Keratinocyte (primary cell): Measurements from ENCODE around the gene FBXO42. TPM values are rescaled to one million over a fixed set of nuclear protein-coding genes. Genes with fewer than 3 reads are reported as not detected.

Source experiments
- DNase-seq: peaks from one replicate; pipeline ENCODE4 v3.0.0-alpha.2; 2011; ENCODE audit warnings: low read depth, missing footprints, low spot score
- FAIRE-seq: peaks from 2 replicates; lab custom pipeline; 2011; peaks lifted over from hg19 to GRCh38; lab: Jason Lieb, UNC
- H2AFZ ChIP-seq: 2 replicates; pipeline ENCODE4 v1.6.0; 2012; ENCODE audit warnings: low read length, control low read depth, inconsistent platforms; ENCODE audit not compliant: control insufficient read depth
- H3K27ac ChIP-seq: 2 replicates; pipeline ENCODE4 v1.5.1; 2011; ENCODE audit warnings: low read length; ENCODE audit not compliant: control insufficient read depth, insufficient read depth
- H3K27me3 ChIP-seq: 3 replicates; pipeline ENCODE4 v1.6.0; 2011; ENCODE audit warnings: low read length; ENCODE audit not compliant: control insufficient read depth, insufficient read depth; ENCODE audit errors: extremely low read depth
- H3K36me3 ChIP-seq, 2 experiments: 2 replicates in 1 of 2; 3 replicates in 1 of 2; pipeline ENCODE4 v1.5.1; 2011; ENCODE audit warnings: low read length in 2 of 2, mild to moderate bottlenecking in 1 of 2; ENCODE audit not compliant: control insufficient read depth in 2 of 2, insufficient read depth in 2 of 2; ENCODE audit errors: extremely low read depth in 1 of 2
- H3K4me1 ChIP-seq: 3 replicates; pipeline ENCODE4 v1.5.1; 2011; ENCODE audit warnings: low read length; ENCODE audit not compliant: control insufficient read depth, insufficient read depth; ENCODE audit errors: extremely low read depth
- H3K4me2 ChIP-seq: 3 replicates; pipeline ENCODE4 v1.6.0; 2011; ENCODE audit warnings: low read depth, low read length; ENCODE audit not compliant: control insufficient read depth, insufficient read depth; ENCODE audit errors: extremely low read depth
- H3K4me3 ChIP-seq, 3 experiments: fragments of 200-600 bp in 1 of 3; sonication (generic) in 1 of 3; 2 replicates in 2 of 3; 3 replicates in 1 of 3; pipeline ENCODE4 v1.5.1; 2011 to 2016; ENCODE audit warnings: low read length in 3 of 3, mild to moderate bottlenecking in 3 of 3, control low read depth in 2 of 3, inconsistent platforms in 1 of 3, low read depth in 1 of 3, mixed read lengths in 1 of 3, mixed run types in 1 of 3, moderate library complexity in 1 of 3; ENCODE audit not compliant: control insufficient read depth in 2 of 3, insufficient read depth in 2 of 3; ENCODE audit errors: extremely low read depth in 1 of 3
- H3K79me2 ChIP-seq: 2 replicates; pipeline ENCODE4 v1.6.0; 2012; ENCODE audit warnings: low read length; ENCODE audit not compliant: control insufficient read depth, insufficient read depth
- H3K9ac ChIP-seq: 3 replicates; pipeline ENCODE4 v1.6.0; 2011; ENCODE audit warnings: low read length; ENCODE audit not compliant: control insufficient read depth, insufficient read depth; ENCODE audit errors: extremely low read depth
- H3K9me1 ChIP-seq: 3 replicates; pipeline ENCODE4 v1.6.0; 2011; ENCODE audit warnings: low read length; ENCODE audit not compliant: control insufficient read depth, insufficient read depth; ENCODE audit errors: extremely low read depth
- H3K9me3 ChIP-seq: 2 replicates; pipeline ENCODE4 v1.5.1; 2012; ENCODE audit warnings: low read depth, low read length; ENCODE audit not compliant: control insufficient read depth
- H4K20me1 ChIP-seq: 3 replicates; pipeline ENCODE4 v1.6.0; 2011; ENCODE audit warnings: low read length; ENCODE audit not compliant: control insufficient read depth, insufficient read depth; ENCODE audit errors: extremely low read depth
- CTCF ChIP-seq, 3 experiments: IDR thresholded peaks in 1 of 3; conservative IDR thresholded peaks in 1 of 3; optimal IDR thresholded peaks in 1 of 3; 2 replicates in 2 of 3; 3 replicates in 1 of 3; pipeline versions ENCODE3 to v1.5.1; 2011; ENCODE audit warnings: low read length in 3 of 3, mild to moderate bottlenecking in 3 of 3, moderate library complexity in 2 of 3, control low read depth in 1 of 3, inconsistent platforms in 1 of 3; ENCODE audit not compliant: insufficient read depth in 2 of 3; ENCODE audit errors: extremely low read depth in 1 of 3
- EZH2 ChIP-seq: IDR thresholded peaks from one replicate; pipeline ENCODE4 v1.6.1; 2012; ENCODE audit warnings: inconsistent platforms, mild to moderate bottlenecking, low read length, moderate library complexity
- dilution Hi-C: fragments of 300-500 bp; cut with MboI; formaldehyde crosslinking; loops from one replicate; pipeline ENCODE4 v1.7.0; 2020; ENCODE audit warnings: low sequenced_read_pairs; ENCODE audit not compliant: extremely low pct_ligation_motif_present
- polyA plus RNA-seq, 5 experiments: library from polyadenylated mRNA; depleted of rRNA in 3 of 5; stranded (reverse) in 3 of 5; stranded (forward) in 1 of 5; unstranded in 1 of 5; fragments of >200 nt; gene quantifications; 1 replicate in 1 of 5; 2 replicates in 3 of 5; 3 replicates in 1 of 5; pipeline versions ENCODE4 v1.2.1 to v1.2.3, GENCODE V29; 2011 to 2012; ENCODE audit warnings: missing spikeins in 2 of 5, low read depth in 1 of 5, low replicate concordance in 1 of 5

FBXO42 gene
- polyA plus RNA-seq, 1 donor (not counting 4 experiments of a cell fraction or from before 2014, with no cell fraction given), result 14.1 TPM

- H2AFZ ChIP-seq, result no peak overlapping the region
- H3K4me3 ChIP-seq, result no peak overlapping the region
- peaks cover 3 to 7% of the 10 kb centered on the region in 2 experiments for H3K36me3 ChIP-seq
- no peak overlapping the region for H3K9ac ChIP-seq
- no peak for TF ChIP-seq EZH2
- TF ChIP-seq CTCF (optimal IDR thresholded peaks at IDR 0.05 in 1 of 3, IDR thresholded peaks at IDR 0.05 in 1 of 3, conservative IDR thresholded peaks at IDR 0.05 in 1 of 3; ENCODE audit: extremely low read depth in 1 of 3, insufficient read depth in 2 of 3, low read length in 3 of 3), result no peak
- no peaks in the 10 kb centered on the region for H3K9me3 ChIP-seq
- DNase-seq (no peak), FAIRE-seq (no peak)
- no peak overlapping the region for H3K4me2 ChIP-seq
- no peaks in the 10 kb centered on the region for H3K79me2 ChIP-seq
- peaks cover 17% of the 10 kb centered on the region for H3K4me1 ChIP-seq
- no peaks in the 10 kb centered on the region for H4K20me1 ChIP-seq
- H3K27me3 ChIP-seq, result no peaks in the 10 kb centered on the region
- dilution Hi-C loops, result no loop called here
- H3K9me1 ChIP-seq, result no peaks in the 10 kb centered on the region
- H3K27ac ChIP-seq, result no peak overlapping the region
These were observed 148.1 kb downstream of the FBXO42 start for GRCh38 chr1:16204216-16204615.

GRCh38 chr1:16203550-16203949 lies 148.7 kb downstream of the FBXO42 start:
- FAIRE-seq (no peak), DNase-seq (no peak)
- Histone ChIP-seq H3K9ac (no peak overlapping the region), H3K9me1 (no peaks in the 10 kb centered on the region), H3K4me2 (no peak overlapping the region), H4K20me1 (no peaks in the 10 kb centered on the region), H3K36me3 (peaks cover 3 to 7% of the 10 kb centered on the region in 2 experiments), H3K9me3 (no peaks in the 10 kb centered on the region), H3K27me3 (no peaks in the 10 kb centered on the region), H3K27ac (no peak overlapping the region), H3K4me3 (no peak overlapping the region), H3K4me1 (peaks cover 16% of the 10 kb centered on the region), H2AFZ (no peak overlapping the region), H3K79me2 (no peaks in the 10 kb centered on the region)
- no peak for TF ChIP-seq CTCF (optimal IDR thresholded peaks at IDR 0.05 in 1 of 3, IDR thresholded peaks at IDR 0.05 in 1 of 3, conservative IDR thresholded peaks at IDR 0.05 in 1 of 3; ENCODE audit: extremely low read depth in 1 of 3, insufficient read depth in 2 of 3, low read length in 3 of 3)
- TF ChIP-seq EZH2, result no peak
- dilution Hi-C loops, result no loop called here
